AG09309 (cell line): Measurements from ENCODE around the gene TGM6.

ENCODE experiments used
- DNase-seq: peaks from one replicate; pipeline ENCODE4 v3.0.0-alpha.2; 2010; ENCODE audit warnings: low read depth
- H3K4me3 ChIP-seq: 2 replicates; pipeline ENCODE4 v1.5.1; 2011; ENCODE audit warnings: mild to moderate bottlenecking, low read depth, low read length, moderate library complexity; ENCODE audit not compliant: control insufficient read depth
- CTCF ChIP-seq: IDR thresholded peaks from 2 replicates; pipeline ENCODE4 v1.5.1; 2011; ENCODE audit warnings: mild to moderate bottlenecking, low read depth, low read length, inconsistent platforms; ENCODE audit not compliant: insufficient read depth, control insufficient read depth; ENCODE audit errors: missing control alignments

TGM6 gene

DNA sequence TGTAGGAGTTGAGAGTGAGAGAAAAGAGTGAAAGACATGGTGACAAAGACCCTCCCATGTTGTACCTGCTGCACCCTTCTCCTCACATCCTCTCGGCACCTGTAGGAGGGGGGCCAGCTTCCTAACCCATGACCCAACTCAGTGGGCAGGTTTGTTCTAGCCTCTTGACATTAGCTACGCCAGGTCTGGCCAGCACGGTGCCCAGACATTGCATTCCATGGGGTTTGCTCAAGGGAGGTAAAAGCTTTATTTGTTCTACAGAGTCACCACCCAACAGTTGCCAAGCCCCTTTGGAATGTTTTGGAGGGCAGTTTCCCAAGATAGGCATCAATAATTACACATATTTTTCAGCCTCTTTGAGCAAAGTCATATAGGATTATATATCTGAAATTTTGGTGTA lies 22.7 kb upstream of the TGM6 start:
- DNase-seq: no peak
- no peak for TF ChIP-seq CTCF

DNA sequence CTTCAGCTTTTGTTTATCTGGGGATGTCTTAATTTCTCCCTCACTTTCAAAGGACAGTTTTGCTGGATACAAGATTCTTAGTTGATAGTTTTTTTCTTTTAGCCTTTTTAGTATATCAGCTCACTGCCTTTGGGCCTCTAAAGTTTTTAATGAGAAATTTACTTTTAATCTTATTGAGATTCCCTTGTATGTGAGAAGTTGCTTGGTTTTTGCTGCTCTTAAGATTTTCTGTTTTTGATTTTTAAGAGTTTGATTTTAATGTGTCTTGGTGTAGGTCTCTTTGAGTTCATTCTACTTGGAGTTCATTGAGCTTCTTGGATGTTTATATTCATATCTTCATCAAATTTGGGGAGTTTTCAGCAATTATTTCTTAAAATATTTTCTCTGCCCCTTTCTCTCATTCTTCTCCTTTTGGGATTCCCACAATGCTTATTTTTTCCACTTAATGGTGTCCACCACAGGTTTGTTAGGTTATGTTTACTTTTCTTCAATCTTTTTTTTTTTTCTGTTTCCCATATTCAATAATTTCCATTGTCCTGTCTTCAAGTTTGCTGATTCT lies 19.6 kb upstream of the TGM6 start:
- DNase-seq: no peak
- no peak for TF ChIP-seq CTCF
- H3K4me3 ChIP-seq: no peak overlapping the region

More for the DNA sequence above, 22.7 kb upstream of the TGM6 start:
- no peak overlapping the region for H3K4me3 ChIP-seq

- no peak overlapping the region for H3K4me3 ChIP-seq
- no peak for TF ChIP-seq CTCF
- DNase-seq: no peak
These were observed 17.5 kb upstream of the TGM6 start for GRCh38 chr20:2363187-2363586.

DNA sequence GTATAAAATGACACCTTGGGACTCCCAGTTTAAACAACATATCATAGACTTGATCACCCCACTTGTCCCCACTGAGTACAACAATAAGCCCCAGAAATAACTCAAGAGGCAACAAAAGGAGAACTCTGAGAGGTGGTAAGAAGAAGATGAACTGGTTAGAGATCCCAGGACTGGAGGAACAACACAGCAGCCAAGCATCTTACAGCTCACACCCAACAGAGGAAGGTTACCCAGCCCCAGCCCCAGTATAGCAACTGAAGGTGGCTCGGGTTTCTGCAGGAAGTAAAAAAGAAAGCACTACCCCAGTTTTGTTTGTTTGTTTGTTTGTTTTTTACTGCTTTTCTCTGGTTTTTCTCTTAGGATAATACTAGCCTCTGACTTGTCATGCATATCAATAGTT lies 17.1 kb upstream of the TGM6 start:
- H3K4me3 ChIP-seq: no peak overlapping the region
- no peak for DNase-seq
- TF ChIP-seq CTCF: no peak

DNA sequence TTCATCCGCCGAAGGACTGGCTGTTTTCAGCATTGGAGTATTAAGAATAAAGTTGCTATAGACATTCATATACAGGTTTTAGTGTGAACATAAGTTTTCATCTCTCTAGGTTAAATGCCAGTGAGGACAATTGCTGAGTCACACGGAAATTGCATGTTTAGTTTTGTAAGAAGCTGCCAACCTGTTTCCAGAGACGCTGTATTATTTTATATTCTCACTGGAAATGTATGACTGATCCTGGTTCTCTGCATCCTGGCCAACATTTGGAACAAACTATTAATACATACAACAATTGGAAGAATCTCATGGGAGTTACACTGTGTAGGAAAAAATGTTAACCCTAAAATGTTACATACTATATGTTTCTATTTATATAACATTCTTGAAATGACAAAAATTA lies 16.7 kb upstream of the TGM6 start:
- no peak for TF ChIP-seq CTCF
- no peak overlapping the region for H3K4me3 ChIP-seq
- peak; percentile 5 for DNase-seq

DNA sequence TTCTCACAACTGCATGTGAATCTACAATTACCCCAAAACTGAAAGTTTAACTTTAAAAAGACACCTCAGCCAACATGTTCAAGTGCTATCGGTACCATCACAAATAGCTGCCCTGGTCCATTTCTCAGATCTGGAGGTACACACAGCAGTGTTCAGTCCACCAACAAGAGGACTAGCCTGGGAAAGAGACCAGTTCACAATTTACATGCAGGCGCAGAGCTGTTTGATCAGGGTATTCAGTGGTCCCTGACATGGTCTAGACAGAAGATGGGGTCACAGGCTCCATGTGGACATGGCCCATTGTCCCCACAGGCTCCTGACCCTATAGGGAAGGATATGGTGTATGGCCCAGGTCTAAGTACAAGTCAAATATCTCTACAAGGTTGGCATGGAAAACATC lies 15.6 kb upstream of the TGM6 start:
- H3K4me3 ChIP-seq: no peak overlapping the region
- TF ChIP-seq CTCF: no peak
- no peak for DNase-seq

- no peak for TF ChIP-seq CTCF
- no peak for DNase-seq
- H3K4me3 ChIP-seq: no peak overlapping the region
These were observed 15.0 kb upstream of the TGM6 start for GRCh38 chr20:2365666-2366065.
